Mucosa of gallbladder (tissue), 1 donor: Measurements from ENCODE around the gene SLC22A5. TPM values are rescaled to one million over a fixed set of nuclear protein-coding genes. Genes with fewer than 3 reads are reported as not detected.
"Not testable (repeated sequence)": the region's sequence is repeated elsewhere in the genome, so short reads cannot be mapped to it uniquely, and the experiment has no call there.

Experiments used
- DNase-seq: peaks from one replicate; pipeline ENCODE4 v3.0.0-alpha.2; 2020; ENCODE audit warnings: low spot score
- total RNA-seq: library from RNA; stranded (reverse); gene quantifications from one replicate; pipeline ENCODE4 v1.2.1, GENCODE V29; 2021
- donor health status: DM: no; HTN: no; CAD: no.

The SLC22A5 gene
- total RNA-seq, 1 donor from 2014 or later = 27.0 TPM

GRCh38 chr5:132411304-132412013 lies 41.9 kb downstream of the SLC22A5 start:
- DNase-seq = no peak

GRCh38 chr5:132413567-132413966 lies 44.1 kb downstream of the SLC22A5 start:
- DNase-seq = no peak

- no peak for DNase-seq
Measured at GRCh38 chr5:132414634-132415378, 45.3 kb downstream of the SLC22A5 start.

DNA sequence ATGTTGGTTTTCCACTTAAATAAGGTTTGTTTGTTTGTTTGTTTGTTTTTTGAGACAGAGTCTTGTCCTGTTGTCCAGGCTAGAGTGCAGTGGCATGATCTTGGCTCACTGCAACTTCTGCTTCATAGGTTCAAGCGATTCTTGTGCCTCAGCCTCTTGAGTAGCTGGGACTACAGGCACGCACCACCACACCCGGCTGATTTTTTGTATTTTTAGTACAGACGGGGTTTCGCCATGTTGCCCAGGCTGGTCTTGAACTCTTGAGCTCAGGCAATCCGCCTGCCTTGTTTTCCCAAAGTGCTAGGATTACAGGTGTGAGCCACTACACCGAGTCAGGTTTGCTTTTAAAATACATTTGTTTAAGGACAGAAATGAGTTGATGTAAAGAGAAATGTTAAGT lies 46.0 kb downstream of the SLC22A5 start:
- not testable (repeated sequence) for DNase-seq

GRCh38 chr5:132416306-132417009 lies 46.9 kb downstream of the SLC22A5 start:
- DNase-seq = no peak

- DNase-seq = no peak
Measured at GRCh38 chr5:132417010-132417439, 47.5 kb downstream of the SLC22A5 start.

DNA sequence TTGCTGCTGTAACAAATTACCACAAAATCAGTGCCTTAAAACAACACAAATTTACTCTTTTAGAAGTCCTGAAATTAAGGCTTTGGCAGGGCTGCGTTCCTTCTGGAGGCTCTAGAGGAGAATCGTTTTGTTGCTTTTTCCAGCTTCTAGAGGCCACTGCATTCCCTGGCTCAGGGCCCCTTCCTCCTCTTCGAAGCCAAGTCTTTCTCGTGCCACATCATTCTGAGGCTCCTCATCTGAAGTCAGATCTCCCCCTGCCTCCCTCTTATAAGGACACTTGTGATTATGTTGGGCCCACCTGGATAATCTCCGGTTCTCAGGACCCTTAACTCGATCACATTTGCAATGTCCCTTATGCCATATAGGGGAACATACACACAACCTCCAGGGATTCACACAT lies 48.0 kb downstream of the SLC22A5 start:
- DNase-seq = no peak

GRCh38 chr5:132417889-132418485 lies 48.5 kb downstream of the SLC22A5 start:
- DNase-seq = no peak

DNA sequence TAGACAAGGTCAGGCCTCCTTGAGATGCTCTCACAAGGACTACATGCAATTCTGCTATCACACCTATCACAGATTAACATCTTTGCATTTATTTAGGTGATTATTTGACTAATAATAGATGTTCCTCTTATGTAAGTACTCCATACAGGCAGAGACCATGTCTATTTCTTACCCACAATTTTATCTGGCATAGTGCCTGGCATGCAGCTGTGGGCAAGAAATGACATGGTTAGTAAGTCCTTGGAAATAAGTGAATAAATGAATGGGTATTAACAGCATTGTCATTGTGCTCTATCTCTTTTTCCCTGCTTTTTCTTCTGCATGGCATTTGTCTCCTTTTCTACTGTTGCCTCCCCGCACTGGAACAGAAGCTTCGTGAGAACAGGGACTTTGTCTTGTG lies 49.4 kb downstream of the SLC22A5 start:
- no peak for DNase-seq

- peak; percentile 67 for DNase-seq
Measured at GRCh38 chr5:132419502-132420468, 50.3 kb downstream of the SLC22A5 start.

GRCh38 chr5:132420706-132421272 lies 51.3 kb downstream of the SLC22A5 start:
- DNase-seq = no peak

DNA sequence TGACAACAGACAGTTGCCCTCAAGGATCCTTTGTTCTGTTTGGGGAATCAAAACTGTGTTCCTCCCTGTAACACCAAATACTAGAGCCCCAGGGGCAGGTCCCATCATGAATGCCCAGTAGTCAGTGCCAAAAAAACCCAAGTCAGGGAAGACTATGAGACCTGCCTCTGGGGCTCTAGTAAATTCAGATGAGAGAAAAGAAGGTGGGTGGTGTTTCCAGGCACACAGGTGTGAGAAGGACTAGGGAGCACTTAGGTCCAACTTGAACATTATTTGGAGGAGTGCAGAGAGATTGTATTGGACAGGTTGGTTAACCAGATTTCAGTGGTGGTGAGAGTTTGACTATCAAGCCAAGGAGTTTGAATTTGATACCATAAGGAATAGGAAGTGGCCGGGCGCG lies 52.0 kb downstream of the SLC22A5 start:
- no peak for DNase-seq

DNA sequence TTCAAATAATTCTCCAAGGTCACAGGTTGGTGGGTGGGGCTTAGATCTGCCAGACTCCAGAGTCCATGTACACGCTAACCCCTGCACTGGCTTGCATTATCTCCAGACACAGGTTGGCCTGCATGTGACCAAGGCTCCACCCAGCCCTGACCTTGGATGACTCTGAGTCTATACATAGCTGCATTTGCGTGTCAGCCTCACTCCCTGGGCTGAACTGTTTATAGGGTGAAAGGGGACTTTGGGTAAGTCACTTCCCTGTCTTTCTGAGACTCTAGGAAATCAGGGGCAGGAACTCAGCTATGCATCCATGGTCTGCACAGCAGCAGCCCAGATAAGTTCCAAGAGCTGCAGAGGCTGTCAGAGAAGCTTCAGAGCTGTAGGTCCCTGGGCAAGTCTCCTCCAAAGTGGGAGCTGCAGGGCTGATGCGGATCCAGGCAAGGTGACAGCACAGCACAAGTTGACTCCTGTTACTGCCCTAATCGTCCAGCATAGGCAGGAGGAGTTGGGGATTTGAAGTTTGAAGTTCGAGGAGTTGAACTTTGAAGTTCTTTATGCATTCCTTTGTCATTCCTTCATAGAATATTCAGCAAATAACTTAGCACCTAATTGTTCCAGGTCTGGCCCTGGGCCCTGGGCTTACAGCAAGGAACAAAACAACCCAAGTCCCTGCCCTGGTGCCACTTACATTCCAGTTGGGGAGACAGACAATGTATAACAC lies 53.4 kb downstream of the SLC22A5 start:
- peak; percentile 78 for DNase-seq

- DNase-seq = no peak
Measured at GRCh38 chr5:132423438-132423898, 54.0 kb downstream of the SLC22A5 start.

DNA sequence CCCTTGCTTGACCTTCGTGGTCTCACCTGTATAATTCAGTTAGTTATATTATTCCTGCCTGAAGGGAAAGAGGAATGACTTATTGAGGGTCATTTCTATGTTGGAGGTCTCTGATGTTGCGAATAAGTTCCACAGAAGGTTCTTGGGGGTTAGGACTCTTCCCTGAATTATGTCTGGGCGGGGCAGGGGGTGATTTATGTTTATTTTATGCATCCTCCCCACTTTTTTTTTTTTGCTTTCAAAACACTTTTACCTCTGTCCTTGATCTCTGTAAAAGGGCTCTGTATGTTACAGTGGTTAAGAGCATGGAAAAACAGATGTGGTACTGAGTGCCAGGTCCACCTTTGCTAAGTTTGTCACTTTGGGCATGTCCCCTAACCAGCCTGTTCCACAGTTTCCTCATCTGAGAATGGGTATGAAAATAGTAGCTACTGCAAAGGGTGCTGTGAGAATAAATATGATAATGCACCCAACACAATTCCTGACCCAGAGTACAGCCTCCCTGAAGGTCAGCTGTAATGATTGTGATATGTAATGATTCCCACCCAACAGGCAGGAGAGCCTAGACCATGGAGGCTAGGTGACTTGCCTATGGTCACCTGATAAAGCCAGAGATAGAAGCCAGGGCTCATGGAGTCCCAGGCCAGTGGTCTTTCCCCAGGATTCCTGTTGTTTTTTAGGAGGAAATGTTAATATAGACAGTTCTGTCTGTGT lies 54.8 kb downstream of the SLC22A5 start:
- DNase-seq = no peak

- DNase-seq = no peak
Measured at GRCh38 chr5:132425009-132425937, 55.8 kb downstream of the SLC22A5 start.

- no peak for DNase-seq
Measured at GRCh38 chr5:132425975-132426524, 56.5 kb downstream of the SLC22A5 start.
